HG03469 (cell line): Measurements from ENCODE around the gene P2RX6.

Experiments
- ATAC-seq: cut with Tn5 transposase; IDR thresholded peaks from one replicate; pipeline ENCODE4 v1.9.1; 2021; ENCODE audit warnings: mild to moderate bottlenecking, moderate library complexity, moderate number of reproducible peaks; ENCODE audit not compliant: unreplicated experiment

P2RX6 gene

GRCh38 chr22:21010426-21011113 is 4.4 kb upstream of the P2RX6 start:
- ATAC-seq = no peak

- no peak for ATAC-seq
Measured at GRCh38 chr22:21012446-21013407, 2.2 kb upstream of the P2RX6 start.

- no peak for ATAC-seq
Measured at GRCh38 chr22:21013657-21014201, 1.2 kb upstream of the P2RX6 start.

GRCh38 chr22:21014202-21014725 is 701 bp upstream of the P2RX6 start:
- peak; percentile 90 for ATAC-seq

GRCh38 chr22:21015466-21016006 is 571 bp downstream of the P2RX6 start:
- ATAC-seq = no peak

GRCh38 chr22:21016644-21017420 is 1.9 kb downstream of the P2RX6 start:
- no peak for ATAC-seq

GRCh38 chr22:21018314-21018713 is 3.3 kb downstream of the P2RX6 start:
- no peak for ATAC-seq

GRCh38 chr22:21020802-21021429 is 6.0 kb downstream of the P2RX6 start:
- ATAC-seq = no peak

- no peak for ATAC-seq
Measured at GRCh38 chr22:21022507-21022906, 7.5 kb downstream of the P2RX6 start.

GRCh38 chr22:21022955-21023614 is 8.1 kb downstream of the P2RX6 start:
- no peak for ATAC-seq

GRCh38 chr22:21025266-21025665 is 10.3 kb downstream of the P2RX6 start:
- ATAC-seq = no peak

GRCh38 chr22:21025763-21026755 is 11.1 kb downstream of the P2RX6 start:
- no peak for ATAC-seq

- ATAC-seq = no peak
Measured at GRCh38 chr22:21026783-21027692, 12.1 kb downstream of the P2RX6 start.

- ATAC-seq = no peak
Measured at GRCh38 chr22:21028277-21029251, 13.6 kb downstream of the P2RX6 start.

- no peak for ATAC-seq
Measured at GRCh38 chr22:21029486-21030025, 14.6 kb downstream of the P2RX6 start.

GRCh38 chr22:21030032-21030431 is 15.1 kb downstream of the P2RX6 start:
- no peak for ATAC-seq
